Head of caudate nucleus (tissue), 42 donors: Measurements from ENCODE around the gene ZEB2.
A peak's percentile ranks its signal among the peaks of the same experiment; 100 is the strongest.

Experiments
- DNase-seq, 42 donors: peaks; one replicate each; pipeline versions ENCODE4 v3.0.0 to v3.0.0-alpha.2; 2020 to 2021; ENCODE audit warnings: mixed read lengths in 7 of 42
- intact Hi-C: fragments of 100-400 bp; cut with DNase I; formaldehyde crosslinking; loops from one replicate; pipeline ENCODE4 v1.15.0; 2022

Gene ZEB2

GRCh38 chr2:144504218-144504641, 15.7 kb downstream of the ZEB2 start:
- intact Hi-C loops = no loop called here

GRCh38 chr2:144503242-144503641, 16.7 kb downstream of the ZEB2 start:
- intact Hi-C loops = no loop called here
- peak in 9 of 42 donors; percentile 37 to 74 (median 59) for DNase-seq

More at GRCh38 chr2:144504218-144504641, 15.7 kb downstream of the ZEB2 start:
- DNase-seq = peak in 3 of 42 donors; percentile 33 to 54 (median 46)

- peak in 1 of 42 donors; percentile 6 for DNase-seq
- intact Hi-C loops = no loop called here
Observed at GRCh38 chr2:144502369-144502768, 17.6 kb downstream of the ZEB2 start.

GRCh38 chr2:144501627-144502026, 18.3 kb downstream of the ZEB2 start:
- intact Hi-C loops = no loop called here
- no peak for DNase-seq

GRCh38 chr2:144501118-144501517, 18.8 kb downstream of the ZEB2 start:
- DNase-seq = peak in 2 of 42 donors; percentile 2 to 44

GRCh38 chr2:144500563-144500962, 19.4 kb downstream of the ZEB2 start:
- DNase-seq = no peak
- intact Hi-C loops = no loop called here

More at GRCh38 chr2:144501118-144501517, 18.8 kb downstream of the ZEB2 start:
- intact Hi-C loops = no loop called here

GRCh38 chr2:144498277-144498676, 21.6 kb downstream of the ZEB2 start:
- no peak for DNase-seq
- intact Hi-C loops = no loop called here

- peak in 5 of 42 donors; percentile 26 to 63 (median 52) for DNase-seq
- intact Hi-C loops = no loop called here
Observed at GRCh38 chr2:144496977-144497598, 22.8 kb downstream of the ZEB2 start.

GRCh38 chr2:144496092-144496976, 23.6 kb downstream of the ZEB2 start:
- intact Hi-C loops = no loop called here
- no peak for DNase-seq

GRCh38 chr2:144495227-144496091, 24.5 kb downstream of the ZEB2 start:
- intact Hi-C loops = no loop called here
- DNase-seq = no peak

- intact Hi-C loops = no loop called here
- DNase-seq = no peak
Observed at GRCh38 chr2:144493027-144493809, 26.7 kb downstream of the ZEB2 start.

GRCh38 chr2:144490857-144491256, 29.1 kb downstream of the ZEB2 start:
- DNase-seq = no peak
- intact Hi-C loops = no loop called here

- intact Hi-C loops = no loop called here
- no peak for DNase-seq
Observed at GRCh38 chr2:144490017-144490416, 29.9 kb downstream of the ZEB2 start.

GRCh38 chr2:144489315-144489916, 30.5 kb downstream of the ZEB2 start:
- no peak for DNase-seq
- intact Hi-C loops = no loop called here

- no peak for DNase-seq
- intact Hi-C loops = no loop called here
Observed at GRCh38 chr2:144484201-144484948, 35.5 kb downstream of the ZEB2 start.

GRCh38 chr2:144481666-144482065, 38.3 kb downstream of the ZEB2 start:
- intact Hi-C loops = no loop called here
- DNase-seq = no peak

- DNase-seq = no peak
Observed at GRCh38 chr2:144481109-144481508, 38.8 kb downstream of the ZEB2 start.

GRCh38 chr2:144480285-144480684, 39.6 kb downstream of the ZEB2 start:
- no peak for DNase-seq

More at GRCh38 chr2:144481109-144481508, 38.8 kb downstream of the ZEB2 start:
- intact Hi-C loops = no loop called here

More at GRCh38 chr2:144480285-144480684, 39.6 kb downstream of the ZEB2 start:
- intact Hi-C loops = no loop called here
